GM18508 (cell line): ENCODE data around the gene EPHB3.

Experiments
- ATAC-seq: cut with Tn5 transposase; IDR thresholded peaks from one replicate; pipeline ENCODE4 v1.9.1; 2021; ENCODE audit warnings: moderate number of reproducible peaks; ENCODE audit not compliant: insufficient read depth, unreplicated experiment

EPHB3 gene

GRCh38 chr3:184542577-184542976 lies 19.0 kb upstream of the EPHB3 start:
- ATAC-seq = no peak

GRCh38 chr3:184543256-184543655 lies 18.3 kb upstream of the EPHB3 start:
- no peak for ATAC-seq

- no peak for ATAC-seq
Observed at GRCh38 chr3:184543843-184544512, 17.6 kb upstream of the EPHB3 start.

GRCh38 chr3:184544513-184544861 lies 17.1 kb upstream of the EPHB3 start:
- ATAC-seq = no peak

- no peak for ATAC-seq
Observed at GRCh38 chr3:184545769-184546168, 15.8 kb upstream of the EPHB3 start.

GRCh38 chr3:184546252-184546651 lies 15.3 kb upstream of the EPHB3 start:
- ATAC-seq = no peak

- no peak for ATAC-seq
Observed at GRCh38 chr3:184549796-184550577, 11.6 kb upstream of the EPHB3 start.

GRCh38 chr3:184551103-184551502 lies 10.5 kb upstream of the EPHB3 start:
- ATAC-seq = no peak

- ATAC-seq = no peak
Observed at GRCh38 chr3:184551614-184552256, 9.8 kb upstream of the EPHB3 start.

- ATAC-seq = no peak
Observed at GRCh38 chr3:184552296-184552695, 9.3 kb upstream of the EPHB3 start.

GRCh38 chr3:184552863-184553262 lies 8.7 kb upstream of the EPHB3 start:
- ATAC-seq = no peak

- no peak for ATAC-seq
Observed at GRCh38 chr3:184553385-184553784, 8.2 kb upstream of the EPHB3 start.

GRCh38 chr3:184554461-184554860 lies 7.1 kb upstream of the EPHB3 start:
- ATAC-seq = no peak

- no peak for ATAC-seq
Observed at GRCh38 chr3:184556582-184557347, 4.8 kb upstream of the EPHB3 start.

GRCh38 chr3:184557348-184557950 lies 4.1 kb upstream of the EPHB3 start:
- ATAC-seq = no peak

- no peak for ATAC-seq
Observed at GRCh38 chr3:184558726-184559125, 2.9 kb upstream of the EPHB3 start.

- ATAC-seq = no peak
Observed at GRCh38 chr3:184559336-184559735, 2.2 kb upstream of the EPHB3 start.

GRCh38 chr3:184560531-184560930 lies 1.1 kb upstream of the EPHB3 start:
- ATAC-seq = no peak

- no peak for ATAC-seq
Observed at GRCh38 chr3:184561913-184562877, 610 bp downstream of the EPHB3 start.
